ENCODE data around the gene COL4A2. TPM values are rescaled to one million over a fixed set of nuclear protein-coding genes. Genes with fewer than 3 reads are reported as not detected.

The COL4A2 gene
- total RNA-seq, 4 donors from 2014 or later, result 419 to 931 (median 555) TPM

- no peak overlapping the region for H3K4me3 ChIP-seq
- H3K9me3 ChIP-seq, result no peaks in the 10 kb centered on the region
- intact Hi-C loops (cut with DNase I), result no loop called here
- H3K4me1 ChIP-seq, result peaks cover 72 to 98% (median 97%) of the 10 kb centered on the region in 4 donors
- H3K27ac ChIP-seq (replicated peaks in 1 of 4), result peak overlapping the region; percentile 91 to 98 (median 92)
- H3K27me3 ChIP-seq, result no peaks in the 10 kb centered on the region
- TF ChIP-seq, protein P1, sequence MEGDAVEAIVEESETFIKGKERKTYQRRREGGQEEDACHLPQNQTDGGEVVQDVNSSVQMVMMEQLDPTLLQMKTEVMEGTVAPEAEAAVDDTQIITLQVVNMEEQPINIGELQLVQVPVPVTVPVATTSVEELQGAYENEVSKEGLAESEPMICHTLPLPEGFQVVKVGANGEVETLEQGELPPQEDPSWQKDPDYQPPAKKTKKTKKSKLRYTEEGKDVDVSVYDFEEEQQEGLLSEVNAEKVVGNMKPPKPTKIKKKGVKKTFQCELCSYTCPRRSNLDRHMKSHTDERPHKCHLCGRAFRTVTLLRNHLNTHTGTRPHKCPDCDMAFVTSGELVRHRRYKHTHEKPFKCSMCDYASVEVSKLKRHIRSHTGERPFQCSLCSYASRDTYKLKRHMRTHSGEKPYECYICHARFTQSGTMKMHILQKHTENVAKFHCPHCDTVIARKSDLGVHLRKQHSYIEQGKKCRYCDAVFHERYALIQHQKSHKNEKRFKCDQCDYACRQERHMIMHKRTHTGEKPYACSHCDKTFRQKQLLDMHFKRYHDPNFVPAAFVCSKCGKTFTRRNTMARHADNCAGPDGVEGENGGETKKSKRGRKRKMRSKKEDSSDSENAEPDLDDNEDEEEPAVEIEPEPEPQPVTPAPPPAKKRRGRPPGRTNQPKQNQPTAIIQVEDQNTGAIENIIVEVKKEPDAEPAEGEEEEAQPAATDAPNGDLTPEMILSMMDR (IDR thresholded peaks at IDR 0.05), result no peak
- TF ChIP-seq POLR2AphosphoS5 (IDR thresholded peaks at IDR 0.05), result no peak
- no peak for TF ChIP-seq EP300 (IDR thresholded peaks at IDR 0.05)
- DNase-seq (ENCODE audit: extremely low spot score), result no peak
- H3K36me3 ChIP-seq, result no peaks in the 10 kb centered on the region
- WGBS, result 63% methylated on average over 1 of the region's 1 CpG
These were observed 43.0 kb downstream of the COL4A2 start for GRCh38 chr13:110350049-110350448.

- Histone ChIP-seq H3K36me3 (no peaks in the 10 kb centered on the region), H3K4me1 (peaks cover 72 to 96% (median 95%) of the 10 kb centered on the region in 4 donors), H3K27ac (replicated peaks in 1 of 4) (peak overlapping the region; percentile 91 to 98 (median 92)), H3K27me3 (no peaks in the 10 kb centered on the region), H3K9me3 (no peaks in the 10 kb centered on the region), H3K4me3 (no peak overlapping the region)
- TF ChIP-seq POLR2AphosphoS5 (IDR thresholded peaks at IDR 0.05) (no peak), POLR2A (IDR thresholded peaks at IDR 0.05; ENCODE audit: low read depth) (no peak)
- no peak for DNase-seq (ENCODE audit: extremely low spot score)
- 70% methylated on average over 3 of the region's 3 CpGs for WGBS
- intact Hi-C loops (cut with DNase I), result no loop called here
These were observed 43.4 kb downstream of the COL4A2 start for GRCh38 chr13:110350509-110350908.

DNA sequence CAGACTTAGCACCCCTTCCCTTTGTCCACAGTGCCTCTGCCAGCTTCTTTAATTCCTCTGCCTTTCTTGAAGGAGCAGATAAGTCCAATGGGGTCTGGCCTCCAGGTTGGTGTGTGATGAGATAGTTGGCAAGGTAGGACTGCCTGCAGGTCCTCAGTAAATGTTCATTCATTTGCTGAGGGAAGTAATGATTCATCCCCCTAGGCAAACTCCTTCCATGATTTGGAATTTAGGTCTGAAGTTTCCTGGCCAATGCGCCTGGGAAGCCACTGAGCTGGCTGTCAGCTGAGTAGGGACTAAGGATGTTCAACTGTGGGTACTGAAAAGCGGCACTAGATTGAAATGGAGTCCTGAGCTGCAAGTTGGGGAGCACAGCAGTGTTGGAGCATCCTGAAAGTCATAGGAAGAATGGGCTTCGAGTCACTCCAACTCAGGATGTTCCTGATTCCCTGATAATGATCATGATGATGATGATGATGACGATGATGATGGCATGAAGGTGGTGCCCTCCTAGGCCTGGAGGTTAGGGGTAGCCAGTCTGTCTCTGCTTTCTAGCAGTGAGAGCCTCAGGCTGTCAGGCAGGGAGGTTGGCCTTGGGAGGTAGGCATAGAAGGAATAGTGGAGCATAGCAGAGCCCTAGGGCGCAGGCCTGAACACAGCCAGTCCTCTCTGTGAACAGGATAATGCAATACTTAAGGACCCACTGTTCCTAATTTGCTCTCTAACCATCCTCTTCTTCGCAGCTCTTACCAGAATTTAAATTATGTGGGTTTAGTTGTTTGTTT, 44.7 kb downstream of the COL4A2 start:
- H3K4me3 ChIP-seq, result no peak overlapping the region
- no peak for DNase-seq (ENCODE audit: extremely low spot score)
- WGBS, result 87% methylated on average over 6 of the region's 6 CpGs
- no peak for TF ChIP-seq EP300 (IDR thresholded peaks at IDR 0.05)
- no peak for TF ChIP-seq POLR2AphosphoS5 (IDR thresholded peaks at IDR 0.05)
- TF ChIP-seq, protein P1 (IDR thresholded peaks at IDR 0.05), result no peak
- no peak for TF ChIP-seq POLR2A (IDR thresholded peaks at IDR 0.05; ENCODE audit: low read depth)
- intact Hi-C loops (cut with DNase I), result no loop called here
- H3K27ac ChIP-seq (replicated peaks in 1 of 4), result peak overlapping the region; percentile 91 to 98 (median 92)
- no peaks in the 10 kb centered on the region for H3K36me3 ChIP-seq
- no peaks in the 10 kb centered on the region for H3K9me3 ChIP-seq
- H3K27me3 ChIP-seq, result no peaks in the 10 kb centered on the region
- peaks cover 67 to 97% (median 96%) of the 10 kb centered on the region in 4 donors for H3K4me1 ChIP-seq

GRCh38 chr13:110352735-110353134, 45.7 kb downstream of the COL4A2 start:
- peaks cover 58 to 92% (median 89%) of the 10 kb centered on the region in 4 donors for H3K4me1 ChIP-seq
- peak overlapping the region; percentile 91 to 98 (median 92) for H3K27ac ChIP-seq (replicated peaks in 1 of 4)
- H3K4me3 ChIP-seq, result no peak overlapping the region
- intact Hi-C loops (cut with DNase I), result no loop called here
- WGBS, result no CpG with 5 or more reads among the region's 8 CpGs
- H3K36me3 ChIP-seq, result peaks cover 0 to 7% (median 4%) of the 10 kb centered on the region in 4 donors
- DNase-seq (ENCODE audit: extremely low spot score), result no peak
- no peaks in the 10 kb centered on the region for H3K27me3 ChIP-seq
- no peaks in the 10 kb centered on the region for H3K9me3 ChIP-seq
- TF ChIP-seq, protein P1 (IDR thresholded peaks at IDR 0.05), result peak; percentile 26 to 35 (median 32)
- TF ChIP-seq EP300 (IDR thresholded peaks at IDR 0.05), result no peak

- Histone ChIP-seq H3K4me1 (peaks cover 53 to 85% (median 82%) of the 10 kb centered on the region in 4 donors), H3K4me3 (no peak overlapping the region), H3K9me3 (no peaks in the 10 kb centered on the region), H3K36me3 (peaks cover 0 to 14% (median 9%) of the 10 kb centered on the region in 4 donors), H3K27me3 (no peaks in the 10 kb centered on the region), H3K27ac (replicated peaks in 1 of 4) (peak overlapping the region; percentile 91 to 98 (median 92))
- intact Hi-C loops (cut with DNase I), result no loop called here
- WGBS, result 60% methylated on average over 7 of the region's 13 CpGs
- TF ChIP-seq, protein P1 (IDR thresholded peaks at IDR 0.05), result no peak
- no peak for TF ChIP-seq EP300 (IDR thresholded peaks at IDR 0.05)
- TF ChIP-seq POLR2A (IDR thresholded peaks at IDR 0.05; ENCODE audit: low read depth), result no peak
- no peak for TF ChIP-seq POLR2AphosphoS5 (IDR thresholded peaks at IDR 0.05)
- DNase-seq (ENCODE audit: extremely low spot score), result no peak
These were observed 46.4 kb downstream of the COL4A2 start for GRCh38 chr13:110353339-110353977.

Measured in esophagus muscularis mucosa (tissue), 4 donors.